SK-N-SH treated with all-trans-retinoic acid at 6 μM for 48 hours (cell line): Measurements from ENCODE around the gene OR7C2.

Experiments
- BACH2 ChIP-seq: fragments of 250-450 bp; sonication (Bioruptor Pico); IDR thresholded peaks from 2 replicates; pipeline ENCODE4 v1.9.0; 2021; ENCODE audit warnings: mild to moderate bottlenecking, borderline replicate concordance
- CREB5 ChIP-seq: fragments of 250-450 bp; sonication (Bioruptor Pico); IDR thresholded peaks from 2 replicates; pipeline ENCODE4 v1.5.1; 2020; ENCODE audit warnings: low read depth, mild to moderate bottlenecking, moderate library complexity
- ESRRG ChIP-seq: fragments of 250-450 bp; sonication (Bioruptor Pico); IDR thresholded peaks from 2 replicates; pipeline ENCODE4 v1.6.1; 2021; ENCODE audit warnings: mild to moderate bottlenecking
- OSR1 ChIP-seq: fragments of 250-450 bp; sonication (Bioruptor Pico); IDR thresholded peaks from 2 replicates; pipeline ENCODE4 v1.8.0; 2022; ENCODE audit warnings: moderate library complexity, mild to moderate bottlenecking, inconsistent platforms
- PATZ1 ChIP-seq: fragments of 250-450 bp; sonication (Bioruptor Pico); IDR thresholded peaks from 2 replicates; pipeline ENCODE4 v1.8.0; 2020; ENCODE audit warnings: mild to moderate bottlenecking, moderate library complexity, borderline replicate concordance
- PPARA ChIP-seq: fragments of 250-450 bp; sonication (Bioruptor Pico); IDR thresholded peaks from 2 replicates; pipeline ENCODE4 v1.5.0; 2020; ENCODE audit warnings: mild to moderate bottlenecking, borderline replicate concordance
- RARB ChIP-seq: fragments of 250-450 bp; sonication (Bioruptor Pico); IDR thresholded peaks from 2 replicates; pipeline ENCODE4 v1.8.0; 2021; ENCODE audit warnings: mild to moderate bottlenecking, moderate library complexity
- SNAI2 ChIP-seq: fragments of 250-450 bp; sonication (Bioruptor Pico); IDR thresholded peaks from 2 replicates; pipeline ENCODE4 v1.5.0; 2020; ENCODE audit warnings: mild to moderate bottlenecking, moderate library complexity
- TCF4 ChIP-seq: fragments of 250-450 bp; sonication (Bioruptor Pico); IDR thresholded peaks from 2 replicates; pipeline ENCODE4 v1.8.0; 2021; ENCODE audit warnings: mild to moderate bottlenecking, moderate library complexity, borderline replicate concordance
- ZFP3 ChIP-seq: fragments of 250-450 bp; sonication (Bioruptor Pico); IDR thresholded peaks from 2 replicates; pipeline ENCODE4 v1.5.0; 2020; ENCODE audit warnings: mild to moderate bottlenecking, moderate library complexity
- ZNF70 ChIP-seq: fragments of 450-650 bp; formaldehyde crosslinking; IDR thresholded peaks from 2 replicates; pipeline ENCODE4 v1.5.0; 2020; ENCODE audit warnings: mild to moderate bottlenecking, moderate library complexity
- ZNF8 ChIP-seq: fragments of 450-650 bp; formaldehyde crosslinking; IDR thresholded peaks from 2 replicates; pipeline ENCODE4 v1.5.0; 2020; ENCODE audit warnings: mild to moderate bottlenecking, moderate library complexity

DNA sequence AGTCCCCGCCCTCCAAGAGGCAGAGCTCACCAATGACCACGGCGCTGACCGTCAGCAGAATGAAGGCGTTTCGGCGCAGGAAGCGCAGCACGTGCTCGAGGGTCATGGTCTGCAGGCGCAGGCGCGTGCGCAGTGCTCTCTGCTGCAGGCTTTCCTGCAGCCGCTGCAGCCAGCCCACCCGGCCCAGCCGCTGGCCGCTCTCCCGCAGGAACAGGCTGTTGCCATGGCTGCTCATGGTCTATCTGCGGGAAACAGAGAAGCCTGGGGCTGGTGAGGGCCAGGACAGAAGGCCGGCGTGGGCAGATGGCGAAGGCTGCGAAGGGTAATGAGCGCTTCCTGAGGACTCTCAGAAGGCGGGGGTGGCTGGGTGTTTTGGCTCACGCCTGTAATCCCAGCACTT lies 31.4 kb downstream of the OR7C2 start:
- TF ChIP-seq RARB (CRISPR knock-in tag) (no peak), PATZ1 (CRISPR knock-in tag) (no peak), BACH2 (CRISPR knock-in tag) (no peak), ZFP3 (CRISPR knock-in tag) (no peak), OSR1 (CRISPR knock-in tag) (no peak), ZNF8 (CRISPR knock-in tag) (no peak), SNAI2 (CRISPR knock-in tag) (no peak), ZNF70 (CRISPR knock-in tag) (no peak), CREB5 (no peak), ESRRG (CRISPR knock-in tag) (no peak), TCF4 (CRISPR knock-in tag) (no peak), PPARA (no peak)
